GM21528 (cell line): ENCODE measurements around the gene POGZ.
"Not testable (repeated sequence)": the region's sequence is repeated elsewhere in the genome, so short reads cannot be mapped to it uniquely, and the experiment has no call there.

Experiments used
- ATAC-seq: cut with Tn5 transposase; IDR thresholded peaks from one replicate; pipeline ENCODE4 v1.9.1; 2021; ENCODE audit warnings: mild to moderate bottlenecking, moderate library complexity; ENCODE audit not compliant: unreplicated experiment, low FRiP score

POGZ gene

DNA sequence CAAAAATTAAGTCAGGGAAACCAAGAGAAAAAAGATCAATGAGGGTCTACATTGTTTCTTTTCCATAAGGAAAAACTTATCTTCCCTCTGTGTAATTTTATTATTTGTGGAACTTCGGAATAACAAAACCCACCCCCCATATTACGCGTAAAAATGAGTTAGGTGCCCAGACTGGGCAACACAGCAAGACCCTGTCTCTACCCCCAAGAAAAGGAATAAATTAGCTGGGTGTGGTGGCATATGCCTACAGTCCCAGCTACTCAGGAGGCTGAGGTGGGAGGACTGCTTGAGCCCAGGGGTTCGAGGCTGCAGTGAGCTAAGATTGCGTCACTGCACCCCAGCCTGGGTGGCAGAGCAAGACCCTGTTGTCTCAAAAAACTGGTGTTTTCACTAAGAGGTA, 39.5 kb downstream of the POGZ start:
- no peak for ATAC-seq

GRCh38 chr1:151418081-151418480, 41.2 kb downstream of the POGZ start:
- ATAC-seq: no peak

GRCh38 chr1:151416231-151416630, 43.1 kb downstream of the POGZ start:
- ATAC-seq: no peak

- no peak for ATAC-seq
These were observed 47.4 kb downstream of the POGZ start for GRCh38 chr1:151411884-151412283.

DNA sequence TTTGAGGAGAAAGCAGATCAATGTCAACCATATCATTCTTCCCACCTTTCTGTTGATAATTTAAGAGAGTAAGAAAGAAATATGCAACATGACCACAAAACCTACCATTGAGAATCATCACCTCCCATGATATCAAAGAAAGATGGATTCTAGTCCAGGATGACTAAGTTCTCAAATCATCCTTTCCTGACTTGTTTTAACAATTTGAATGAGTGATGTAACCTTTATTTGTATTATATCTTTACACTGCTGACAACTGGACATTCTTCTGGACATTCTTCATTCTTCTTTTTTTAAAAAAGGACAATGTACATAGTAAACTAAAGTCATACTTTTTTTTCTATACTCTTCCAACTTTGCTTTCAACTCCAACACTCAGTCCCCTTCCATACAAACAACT, 50.4 kb downstream of the POGZ start:
- no peak for ATAC-seq

DNA sequence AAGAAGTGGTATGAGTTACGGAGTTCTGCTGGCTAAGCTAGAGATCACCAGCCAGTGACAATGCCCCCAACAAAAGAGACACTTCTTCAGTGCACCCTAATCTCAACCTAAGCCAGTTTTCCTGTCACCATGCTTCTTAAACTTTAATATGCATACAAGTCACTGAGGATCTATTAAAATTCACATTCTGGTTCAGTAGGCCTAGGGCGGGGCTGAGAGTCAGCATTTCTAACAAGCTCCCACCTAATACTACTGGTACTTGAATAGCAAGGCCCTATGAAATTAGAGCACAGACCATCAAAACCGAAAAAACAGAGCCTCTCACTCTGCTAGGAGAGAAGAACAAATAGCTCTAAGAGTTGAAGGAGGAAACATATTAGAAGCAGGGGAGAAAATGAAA, 52.0 kb downstream of the POGZ start:
- no peak for ATAC-seq

DNA sequence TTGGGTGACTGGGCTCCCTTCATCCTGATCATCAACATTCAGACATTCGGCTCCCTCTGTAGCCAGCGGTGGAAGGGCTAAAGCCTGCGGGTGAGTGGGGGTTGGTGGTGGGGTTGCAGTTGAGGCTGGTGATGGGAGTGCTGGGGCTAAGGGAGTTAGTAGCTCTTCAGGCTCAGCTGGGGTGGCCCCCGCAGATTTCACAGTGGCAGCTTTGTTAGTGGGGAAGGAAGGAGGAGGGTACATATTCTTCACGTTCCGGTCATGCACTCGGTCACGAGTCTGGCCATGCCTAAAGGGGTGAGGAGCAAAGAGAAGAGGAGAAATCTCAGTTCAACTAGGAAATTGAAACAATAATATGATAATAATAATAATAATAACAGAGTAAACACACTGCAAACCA, 53.1 kb downstream of the POGZ start:
- ATAC-seq: no peak

DNA sequence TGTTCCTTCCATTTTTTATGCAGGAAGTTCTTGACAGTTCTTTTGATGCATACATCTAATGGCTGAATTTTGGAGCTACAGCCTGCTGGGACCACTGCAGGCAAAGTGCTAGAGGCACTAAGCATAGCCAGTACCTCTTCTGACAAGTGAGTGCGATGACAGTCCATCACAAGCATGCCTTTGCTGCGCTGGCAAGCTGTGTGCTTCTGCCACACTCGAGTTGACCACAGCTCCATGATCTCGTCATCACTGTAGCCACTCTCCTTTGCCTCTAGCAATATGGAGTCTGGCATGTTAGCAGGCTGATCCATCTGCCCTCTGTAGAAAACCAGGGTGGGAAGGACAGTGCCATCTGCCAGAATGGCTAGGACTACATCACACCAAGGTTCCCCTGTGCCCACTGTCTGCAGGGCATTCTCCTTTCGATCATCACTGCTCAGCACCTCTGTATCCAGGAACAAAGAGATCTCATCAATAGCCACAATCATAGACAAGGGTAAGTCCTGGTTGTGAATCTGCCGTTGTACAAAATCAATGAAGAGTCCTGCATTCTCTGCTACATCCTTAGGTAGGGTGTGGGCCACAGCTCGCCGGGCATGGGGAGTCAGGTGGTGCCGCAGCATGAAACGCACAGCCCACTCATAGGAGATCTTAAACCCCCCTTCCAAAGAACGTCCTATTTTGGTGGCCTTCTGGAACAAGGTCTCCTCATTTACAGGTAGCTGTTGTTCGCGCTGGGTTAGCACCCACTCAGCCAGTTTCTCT, 53.9 kb downstream of the POGZ start:
- no peak for ATAC-seq

DNA sequence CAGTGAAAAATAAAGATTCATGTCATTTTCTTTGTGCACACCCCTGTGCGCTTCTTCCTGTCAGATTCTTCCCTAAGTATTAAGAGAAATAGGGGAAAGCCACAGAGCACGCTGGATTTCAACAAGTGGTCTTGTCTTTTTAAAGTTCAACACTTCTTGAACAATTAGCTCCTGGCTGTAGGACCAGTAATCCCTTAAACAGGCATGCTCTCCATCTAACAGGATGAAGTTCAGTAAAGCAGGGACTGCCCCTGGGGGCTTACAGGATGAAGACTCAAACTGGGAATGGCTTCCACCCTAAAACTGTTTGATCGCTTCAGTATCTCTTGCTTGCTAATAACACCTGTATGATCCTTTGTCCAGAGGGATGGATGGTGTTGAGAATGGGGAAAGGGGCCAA, 55.7 kb downstream of the POGZ start:
- ATAC-seq: no peak

DNA sequence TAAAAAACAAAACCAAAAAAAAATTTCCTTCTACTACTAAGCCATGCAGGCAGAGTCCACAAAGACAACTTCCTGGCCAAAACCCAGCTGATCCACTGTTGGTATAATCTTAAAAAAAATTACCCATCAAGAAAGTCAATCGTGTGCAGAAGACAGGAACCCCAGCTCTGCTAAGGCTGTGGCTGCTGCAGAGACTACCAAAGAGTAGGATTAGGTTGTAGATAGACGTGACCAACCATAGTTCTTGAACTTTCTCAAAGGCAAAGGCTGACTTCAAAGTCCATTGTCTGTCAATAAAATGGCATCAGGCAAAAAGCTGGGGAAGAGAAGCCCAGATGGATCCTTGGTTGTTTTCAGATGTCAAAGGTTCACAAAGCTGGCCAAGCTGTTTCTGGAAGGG, 56.5 kb downstream of the POGZ start:
- no peak for ATAC-seq

DNA sequence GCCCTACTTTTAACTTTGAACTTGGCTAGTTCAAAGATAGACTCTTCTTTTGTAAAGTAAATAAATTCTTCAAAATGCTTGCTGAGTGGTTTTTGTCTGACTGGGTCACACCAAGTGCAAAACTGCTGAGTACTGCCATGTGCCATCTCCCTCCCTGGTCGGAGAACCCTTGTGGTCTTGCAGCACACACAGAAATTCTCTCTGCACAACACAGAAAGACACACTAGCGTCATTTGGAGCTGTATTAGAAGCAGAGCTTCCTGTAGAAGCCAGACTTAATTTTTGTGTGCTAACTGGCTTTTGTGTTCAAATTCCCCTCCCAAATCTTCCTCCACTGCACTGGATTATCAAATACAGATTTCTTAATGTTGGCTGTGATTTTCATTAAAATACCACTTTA, 57.4 kb downstream of the POGZ start:
- no peak for ATAC-seq

- ATAC-seq: no peak
These were observed 58.0 kb downstream of the POGZ start for GRCh38 chr1:151401125-151401788.

GRCh38 chr1:151399324-151400171, 59.7 kb downstream of the POGZ start, which contains the start of gene PSMB4:
Gene PSMB4 (plus strand): TSS chr1:151399573. CDS start chr1:151399588, 15 bp downstream.
- peak; percentile 82 for ATAC-seq

DNA sequence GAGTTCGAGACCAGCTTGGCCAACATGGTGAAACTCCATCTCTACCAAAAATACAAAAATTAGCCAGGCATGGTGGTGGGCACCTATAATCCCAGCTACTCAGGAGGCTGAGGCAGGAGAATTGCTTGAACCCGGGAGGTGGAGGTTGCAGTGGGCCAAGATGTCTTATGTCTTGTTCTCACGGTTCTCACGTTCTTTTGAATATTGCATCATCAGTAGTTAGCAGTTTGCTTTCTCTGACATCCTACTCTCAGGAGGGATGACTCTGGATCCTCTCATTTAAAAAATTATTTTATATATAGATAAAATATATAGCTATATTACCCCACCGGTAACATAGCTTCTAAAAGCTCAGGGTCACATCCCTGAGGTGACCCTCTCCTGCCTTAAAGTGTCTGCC, 63.0 kb downstream of the POGZ start:
- ATAC-seq: not testable (repeated sequence)

GRCh38 chr1:151393583-151393982, 65.7 kb downstream of the POGZ start:
- ATAC-seq: no peak

- no peak for ATAC-seq
These were observed 68.2 kb downstream of the POGZ start for GRCh38 chr1:151391079-151391563.

DNA sequence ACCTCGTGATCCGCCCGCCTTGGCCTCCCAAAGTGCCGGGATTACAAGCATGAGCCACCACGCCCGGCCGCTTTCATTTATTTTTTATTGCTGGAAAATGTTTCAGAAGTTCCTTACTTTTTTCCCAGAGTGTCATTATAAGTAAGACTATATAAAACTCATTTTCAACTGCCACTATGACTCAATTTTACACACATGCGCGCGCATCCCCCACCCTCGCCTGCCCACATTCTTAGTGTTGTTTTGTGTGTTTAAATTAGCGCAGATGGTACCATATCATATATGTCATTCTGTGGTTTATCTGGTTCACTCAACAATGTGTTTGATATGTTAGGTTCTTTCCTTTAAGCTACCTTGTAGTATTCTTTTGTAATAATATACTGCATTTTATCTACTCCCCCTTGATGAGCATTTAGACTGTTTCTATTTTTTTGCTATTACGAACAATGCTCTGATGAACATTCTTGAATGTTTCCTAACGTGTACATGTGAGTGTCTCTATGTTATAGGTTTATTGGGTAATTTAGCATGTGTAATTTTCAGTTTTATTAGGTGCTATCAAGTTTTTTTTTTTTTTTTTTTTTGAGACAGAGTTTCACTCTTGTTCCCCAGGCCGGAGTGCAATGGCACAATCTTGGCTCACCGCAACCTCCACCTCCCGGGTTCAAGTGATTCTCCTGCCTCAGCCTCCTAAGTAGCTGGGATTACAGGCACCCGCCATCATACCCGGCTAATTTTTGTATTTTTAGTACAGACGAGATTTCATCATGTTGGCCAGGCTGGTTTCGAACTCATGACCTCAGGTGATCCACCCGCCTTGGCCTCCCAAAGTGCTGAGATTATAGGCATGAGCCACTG, 68.8 kb downstream of the POGZ start:
- not testable (repeated sequence) for ATAC-seq

DNA sequence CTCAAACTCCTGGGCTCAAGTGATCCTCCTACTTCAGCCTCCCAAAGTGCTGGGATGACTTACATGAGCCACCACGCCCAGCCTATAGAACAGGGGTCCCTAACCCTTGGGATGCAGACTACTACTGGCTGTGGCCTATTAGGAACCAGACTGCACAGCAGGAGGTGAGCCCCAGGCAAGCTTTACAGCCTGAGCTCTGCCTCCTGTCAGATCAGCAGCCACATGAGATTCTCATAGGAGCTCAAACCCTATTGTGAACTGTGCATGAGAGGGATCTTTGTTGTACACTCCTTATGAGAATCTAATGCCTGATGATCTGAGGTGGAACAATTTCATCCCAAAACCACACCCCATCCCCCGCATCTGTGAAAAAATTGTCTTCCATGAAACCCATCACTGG, 73.3 kb downstream of the POGZ start:
- no peak for ATAC-seq

DNA sequence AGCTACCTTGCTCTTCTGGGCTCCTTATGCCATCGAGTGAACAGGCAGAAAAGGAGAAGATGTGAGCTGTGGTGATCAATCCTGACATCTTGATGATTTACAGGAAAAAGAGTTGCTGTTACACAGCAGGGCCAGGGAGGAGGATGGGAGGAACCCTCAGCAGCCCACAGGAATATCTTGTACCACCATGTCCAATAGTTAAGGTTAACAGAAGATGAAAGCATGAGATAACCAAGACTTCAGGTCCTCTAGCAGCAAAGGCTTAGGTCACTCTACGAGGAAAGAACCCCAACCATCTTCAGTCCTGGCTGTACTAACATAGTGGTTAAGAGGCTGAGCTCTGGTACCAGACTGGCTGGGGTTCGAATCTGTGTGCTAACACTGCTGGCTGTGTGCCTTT, 74.7 kb downstream of the POGZ start:
- no peak for ATAC-seq
